Body of pancreas (tissue), 4 donors: ENCODE data around the gene EML5. TPM values are rescaled to one million over a fixed set of nuclear protein-coding genes. Genes with fewer than 3 reads are reported as not detected.

Source experiments
- ATAC-seq: fragments of 150-250 bp; one replicate; pipeline ENCODE4 v1.9.1; 2016
- DNase-seq, 4 donors: peaks; one replicate each; pipeline ENCODE4 v3.0.0-alpha.2; 2019
- H3K27ac ChIP-seq, 4 donors: fragments of 200-600 bp; sonication (generic); 1 replicate in 3 of 4; 2 replicates in 1 of 4; pipeline versions ENCODE4 v1.5.1 to v1.6.1; 2016 to 2019; ENCODE audit warnings: mild to moderate bottlenecking in 1 of 4, mixed read lengths in 1 of 4, moderate library complexity in 1 of 4
- H3K27me3 ChIP-seq, 2 donors: fragments of 200-600 bp; sonication (generic); one replicate each; pipeline ENCODE4 v1.6.0; 2016; ENCODE audit warnings: mild to moderate bottlenecking in 1 of 2
- H3K36me3 ChIP-seq, 2 donors: fragments of 200-600 bp; sonication (generic); replicated peaks in 1 of 2; 2 replicates each; pipeline ENCODE4 v1.5.1; 2016; ENCODE audit warnings: low read depth in 2 of 2; ENCODE audit not compliant: insufficient read depth in 1 of 2
- H3K4me1 ChIP-seq: fragments of 200-600 bp; sonication (generic); one replicate; pipeline ENCODE4 v1.6.0; 2016
- H3K4me3 ChIP-seq, 2 donors: fragments of 200-600 bp; sonication (generic); 1 replicate in 1 of 2; 2 replicates in 1 of 2; pipeline ENCODE4 v1.5.1; 2016 to 2019
- H3K9me3 ChIP-seq, 3 donors: fragments of 200-600 bp; sonication (generic); 1 replicate in 2 of 3; 2 replicates in 1 of 3; pipeline ENCODE4 v1.5.1; 2016
- POLR2A ChIP-seq, 3 donors: fragments of 450-650 bp; IDR thresholded peaks; one replicate each; pipeline ENCODE4 v1.6.1; 2016; ENCODE audit warnings: antibody characterized with exemption in 3 of 3, mild to moderate bottlenecking in 2 of 3
- WGBS, 2 donors: methylation state at CpG; one replicate each; pipeline ENCODE4 v1.1.5; 2017; 5-methylcytosine and 5-hydroxymethylcytosine counted together
- intact Hi-C: fragments of 100-400 bp; cut with DNase I; formaldehyde crosslinking; loops from one replicate; pipeline ENCODE4 v1.15.1; 2023
- total RNA-seq, 2 donors: library from RNA; depleted of rRNA; stranded (reverse); fragments of >200 nt; gene quantifications; one replicate each; pipeline ENCODE4 v1.1.0, GENCODE V29; 2016
- TF ChIP-seq, protein P1 (sequence below), 7 experiments: fragments of 450-650 bp in 4 of 7; fragments of 200-600 bp in 3 of 7; sonication (generic) in 3 of 7; IDR thresholded peaks; one replicate each; pipeline ENCODE4 v1.5.1; 2016 to 2019; ENCODE audit warnings: antibody characterized with exemption in 7 of 7

EML5 gene
- total RNA-seq, 2 donors from 2014 or later = 2.9 to 3.3 TPM

DNA sequence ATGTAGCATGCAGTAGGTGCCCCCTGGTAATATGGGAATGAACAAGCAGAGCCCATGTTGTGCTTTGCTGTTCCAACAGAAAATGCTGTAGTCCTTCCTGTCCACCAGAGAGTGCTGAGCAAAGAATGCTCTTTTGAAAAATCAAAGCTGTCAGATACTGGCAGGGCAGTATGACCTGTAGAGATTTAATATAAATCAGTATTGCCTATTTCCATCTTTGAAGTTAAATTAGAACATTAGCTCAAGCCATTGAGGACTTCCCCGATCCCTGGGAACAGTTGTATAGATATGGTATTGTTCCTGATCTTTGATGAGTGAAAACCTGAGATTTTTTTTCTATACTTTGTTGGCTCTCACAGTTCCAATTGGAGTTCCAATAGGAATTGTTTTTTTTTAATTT, 44.7 kb upstream of the EML5 start:
- DNase-seq (no peak), ATAC-seq (no peak)
- intact Hi-C loops = no loop called here
- Histone ChIP-seq H3K27me3 (no peaks in the 10 kb centered on the region), H3K9me3 (no peaks in the 10 kb centered on the region), H3K27ac (no peak overlapping the region), H3K36me3 (no peaks in the 10 kb centered on the region), H3K4me1 (peaks cover 14% of the 10 kb centered on the region), H3K4me3 (no peak overlapping the region)
- 89 to 97% methylated on average over 1 of the region's 1 CpG for WGBS, 2 donors
- TF ChIP-seq POLR2A (IDR thresholded peaks at IDR 0.05) = no peak
- TF ChIP-seq, protein P1, sequence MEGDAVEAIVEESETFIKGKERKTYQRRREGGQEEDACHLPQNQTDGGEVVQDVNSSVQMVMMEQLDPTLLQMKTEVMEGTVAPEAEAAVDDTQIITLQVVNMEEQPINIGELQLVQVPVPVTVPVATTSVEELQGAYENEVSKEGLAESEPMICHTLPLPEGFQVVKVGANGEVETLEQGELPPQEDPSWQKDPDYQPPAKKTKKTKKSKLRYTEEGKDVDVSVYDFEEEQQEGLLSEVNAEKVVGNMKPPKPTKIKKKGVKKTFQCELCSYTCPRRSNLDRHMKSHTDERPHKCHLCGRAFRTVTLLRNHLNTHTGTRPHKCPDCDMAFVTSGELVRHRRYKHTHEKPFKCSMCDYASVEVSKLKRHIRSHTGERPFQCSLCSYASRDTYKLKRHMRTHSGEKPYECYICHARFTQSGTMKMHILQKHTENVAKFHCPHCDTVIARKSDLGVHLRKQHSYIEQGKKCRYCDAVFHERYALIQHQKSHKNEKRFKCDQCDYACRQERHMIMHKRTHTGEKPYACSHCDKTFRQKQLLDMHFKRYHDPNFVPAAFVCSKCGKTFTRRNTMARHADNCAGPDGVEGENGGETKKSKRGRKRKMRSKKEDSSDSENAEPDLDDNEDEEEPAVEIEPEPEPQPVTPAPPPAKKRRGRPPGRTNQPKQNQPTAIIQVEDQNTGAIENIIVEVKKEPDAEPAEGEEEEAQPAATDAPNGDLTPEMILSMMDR (IDR thresholded peaks at IDR 0.05) = no peak

DNA sequence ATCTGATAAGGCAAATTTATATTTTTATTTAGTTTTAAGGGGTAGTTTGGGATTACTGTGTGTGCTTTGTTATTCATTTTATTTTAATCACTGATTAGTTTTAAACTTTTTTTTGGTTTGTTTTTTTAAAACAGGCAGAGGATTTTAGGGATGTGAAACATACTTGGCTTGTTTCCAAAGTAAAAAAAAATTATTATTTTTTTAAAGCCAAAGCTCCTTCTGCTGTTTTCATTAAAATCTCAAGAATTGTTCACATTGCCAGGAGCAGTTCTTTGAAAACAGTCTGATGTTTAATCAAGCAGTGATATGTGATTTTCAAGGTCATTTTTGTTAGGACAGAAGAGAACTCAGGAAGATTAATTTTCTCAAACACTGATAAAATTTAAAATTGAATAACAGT, 42.9 kb upstream of the EML5 start:
- peaks cover 14% of the 10 kb centered on the region for H3K4me1 ChIP-seq
- no peak for DNase-seq

DNA sequence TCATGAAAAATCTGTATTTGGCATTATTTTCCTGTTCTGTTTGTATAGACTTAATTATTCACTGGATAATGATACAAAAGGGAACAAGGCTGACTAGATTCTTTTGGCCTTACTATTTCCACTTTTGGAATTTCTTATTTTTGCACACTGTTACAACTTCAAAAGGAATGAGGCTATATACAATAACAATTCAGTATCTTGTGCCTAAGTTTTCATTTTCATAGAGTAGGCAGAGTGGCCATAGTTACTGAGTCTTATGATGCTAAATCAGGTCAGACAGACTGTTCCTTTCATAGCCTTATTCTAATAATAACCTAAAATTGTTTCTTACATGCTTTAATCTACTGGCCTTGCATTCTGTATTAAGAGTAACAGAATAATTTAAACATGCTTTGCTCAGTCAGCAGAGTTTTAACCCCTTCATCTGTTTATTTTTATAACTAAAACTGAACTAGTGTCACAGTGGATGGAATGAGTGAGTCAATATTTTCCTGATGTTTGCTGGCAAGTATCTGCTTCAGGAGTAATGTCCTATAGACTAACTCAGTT, 42.2 kb upstream of the EML5 start:
- no peaks in the 10 kb centered on the region for H3K36me3 ChIP-seq
- intact Hi-C loops = no loop called here
- no peaks in the 10 kb centered on the region for H3K9me3 ChIP-seq
- H3K27me3 ChIP-seq = no peaks in the 10 kb centered on the region
- DNase-seq = no peak
- peak overlapping the region in 1 of 4 donors; percentile 29 for H3K27ac ChIP-seq
- no peak overlapping the region for H3K4me3 ChIP-seq
- TF ChIP-seq, protein P1 (IDR thresholded peaks at IDR 0.05) = no peak
- TF ChIP-seq POLR2A (IDR thresholded peaks at IDR 0.05) = no peak
- ATAC-seq = no peak
- H3K4me1 ChIP-seq = peaks cover 14% of the 10 kb centered on the region

More for the DNA sequence above, 42.9 kb upstream of the EML5 start:
- no peak for ATAC-seq
- no peak overlapping the region for H3K27ac ChIP-seq
- H3K4me3 ChIP-seq = no peak overlapping the region
- intact Hi-C loops = no loop called here
- H3K9me3 ChIP-seq = no peaks in the 10 kb centered on the region
- no peak for TF ChIP-seq POLR2A (IDR thresholded peaks at IDR 0.05)
- TF ChIP-seq, protein P1 (IDR thresholded peaks at IDR 0.05) = no peak
- no peaks in the 10 kb centered on the region for H3K27me3 ChIP-seq
- no peaks in the 10 kb centered on the region for H3K36me3 ChIP-seq

DNA sequence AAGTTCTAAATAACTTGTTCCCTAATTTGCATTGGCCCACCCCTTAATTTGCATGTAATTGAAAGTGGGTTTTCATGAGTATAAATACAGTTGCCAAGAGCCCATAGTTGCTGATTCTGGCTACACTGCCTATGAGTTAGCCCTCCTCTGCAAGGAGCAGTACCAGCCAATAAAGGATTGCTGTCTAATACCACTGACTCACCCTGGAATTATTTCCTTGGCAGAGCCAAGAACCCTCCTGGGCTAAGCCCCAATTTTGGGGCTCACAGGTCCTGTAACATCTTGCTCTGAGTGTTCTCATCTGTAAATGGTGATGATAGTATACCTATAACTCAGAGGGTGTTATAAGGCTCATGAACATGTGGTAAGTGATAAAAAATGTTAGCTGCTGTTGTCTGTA, 38.5 kb upstream of the EML5 start:
- H3K4me3 ChIP-seq = no peak overlapping the region
- ATAC-seq = no peak
- DNase-seq = no peak
- H3K9me3 ChIP-seq = no peaks in the 10 kb centered on the region
- no peak for TF ChIP-seq POLR2A (IDR thresholded peaks at IDR 0.05)
- no peaks in the 10 kb centered on the region for H3K36me3 ChIP-seq
- H3K4me1 ChIP-seq = peaks cover 14% of the 10 kb centered on the region
- no peak overlapping the region for H3K27ac ChIP-seq
- intact Hi-C loops = no loop called here
- H3K27me3 ChIP-seq = no peaks in the 10 kb centered on the region

DNA sequence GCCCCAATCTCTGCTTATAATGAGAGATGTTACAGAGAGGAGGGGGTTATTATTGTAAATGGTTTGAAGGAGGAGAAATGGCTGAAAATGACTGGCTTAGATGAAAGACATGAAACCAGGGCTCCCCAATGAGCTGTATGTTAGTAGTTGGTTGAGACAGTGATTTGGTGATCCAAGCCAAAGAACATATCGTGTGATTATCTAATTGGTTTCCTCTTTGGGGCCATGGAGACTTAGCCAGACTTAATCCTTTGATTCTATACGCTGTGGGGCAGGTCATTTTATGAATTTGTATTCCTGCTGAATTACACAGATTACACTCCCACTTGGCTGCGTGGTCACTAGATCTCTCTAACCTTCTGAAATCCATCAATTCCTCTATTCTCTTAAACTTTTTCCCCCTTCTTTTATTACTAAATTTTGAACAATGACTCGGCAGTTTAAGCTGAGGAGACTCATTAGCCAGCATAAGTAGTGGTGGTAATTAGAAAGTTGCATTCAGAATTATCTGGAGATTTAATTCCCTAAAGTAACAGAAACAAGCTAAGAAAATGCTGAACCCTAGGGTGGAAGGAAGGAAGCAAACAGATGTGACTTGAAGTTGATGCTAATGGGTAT, 37.0 kb upstream of the EML5 start:
- Histone ChIP-seq H3K4me3 (no peak overlapping the region), H3K36me3 (no peaks in the 10 kb centered on the region), H3K4me1 (peaks cover 17% of the 10 kb centered on the region), H3K27me3 (no peaks in the 10 kb centered on the region), H3K9me3 (no peaks in the 10 kb centered on the region), H3K27ac (no peak overlapping the region)
- intact Hi-C loops = no loop called here
- TF ChIP-seq, protein P1 (IDR thresholded peaks at IDR 0.05) = no peak
- no peak for TF ChIP-seq POLR2A (IDR thresholded peaks at IDR 0.05)
- no peak for ATAC-seq
- 79 to 91% methylated on average over 4 of the region's 4 CpGs for WGBS, 2 donors
- no peak for DNase-seq
